Measurements from ENCODE around the gene SCNN1A.
"Not testable (repeated sequence)": the region's sequence is repeated elsewhere in the genome, so short reads cannot be mapped to it uniquely, and the experiment has no call there.

The SCNN1A gene

GRCh38 chr12:6347367-6348338, 27.7 kb downstream of the SCNN1A start:
- no peak for DNase-seq (ENCODE audit: low spot score)
- TF ChIP-seq, protein P1, sequence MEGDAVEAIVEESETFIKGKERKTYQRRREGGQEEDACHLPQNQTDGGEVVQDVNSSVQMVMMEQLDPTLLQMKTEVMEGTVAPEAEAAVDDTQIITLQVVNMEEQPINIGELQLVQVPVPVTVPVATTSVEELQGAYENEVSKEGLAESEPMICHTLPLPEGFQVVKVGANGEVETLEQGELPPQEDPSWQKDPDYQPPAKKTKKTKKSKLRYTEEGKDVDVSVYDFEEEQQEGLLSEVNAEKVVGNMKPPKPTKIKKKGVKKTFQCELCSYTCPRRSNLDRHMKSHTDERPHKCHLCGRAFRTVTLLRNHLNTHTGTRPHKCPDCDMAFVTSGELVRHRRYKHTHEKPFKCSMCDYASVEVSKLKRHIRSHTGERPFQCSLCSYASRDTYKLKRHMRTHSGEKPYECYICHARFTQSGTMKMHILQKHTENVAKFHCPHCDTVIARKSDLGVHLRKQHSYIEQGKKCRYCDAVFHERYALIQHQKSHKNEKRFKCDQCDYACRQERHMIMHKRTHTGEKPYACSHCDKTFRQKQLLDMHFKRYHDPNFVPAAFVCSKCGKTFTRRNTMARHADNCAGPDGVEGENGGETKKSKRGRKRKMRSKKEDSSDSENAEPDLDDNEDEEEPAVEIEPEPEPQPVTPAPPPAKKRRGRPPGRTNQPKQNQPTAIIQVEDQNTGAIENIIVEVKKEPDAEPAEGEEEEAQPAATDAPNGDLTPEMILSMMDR (IDR thresholded peaks at IDR 0.05; ENCODE audit: extremely low read depth, missing control alignments), result no peak

- TF ChIP-seq, protein P1 (IDR thresholded peaks at IDR 0.05; ENCODE audit: extremely low read depth, missing control alignments), result no peak
- no peak for DNase-seq (ENCODE audit: low spot score)
These were observed 28.4 kb downstream of the SCNN1A start for GRCh38 chr12:6346942-6347341.

DNA sequence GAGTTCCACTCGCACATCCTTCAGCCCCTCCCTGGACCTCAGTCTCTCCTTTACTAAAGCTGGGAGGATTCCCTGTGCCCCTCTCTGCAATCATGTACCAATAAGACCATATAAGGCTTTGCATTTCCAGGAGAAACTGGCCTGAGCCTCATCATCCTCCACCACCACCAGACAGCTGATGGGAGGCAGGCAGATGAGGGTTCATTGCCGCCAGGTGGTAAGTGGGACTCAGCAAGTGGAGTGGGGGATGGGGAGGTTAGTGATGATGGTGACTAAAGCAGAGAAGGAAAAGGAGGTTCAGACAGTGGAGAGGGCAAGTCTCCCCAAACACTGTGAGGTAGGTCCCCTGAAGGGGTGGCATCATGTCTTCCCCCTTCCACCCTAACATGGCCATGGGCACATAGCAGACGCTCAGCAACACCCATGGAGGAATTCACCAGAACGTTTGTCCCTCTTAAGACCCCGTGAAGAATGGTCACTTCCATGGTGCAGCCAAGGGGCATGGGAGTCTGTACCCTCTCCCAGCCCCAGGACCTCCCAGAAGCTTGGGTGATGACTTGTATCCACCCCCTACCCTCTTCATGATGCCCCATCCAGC, 29.0 kb downstream of the SCNN1A start:
- TF ChIP-seq, protein P1 (IDR thresholded peaks at IDR 0.05; ENCODE audit: extremely low read depth, missing control alignments), result no peak
- DNase-seq (ENCODE audit: low spot score), result no peak

- TF ChIP-seq, protein P1 (IDR thresholded peaks at IDR 0.05; ENCODE audit: extremely low read depth, missing control alignments), result no peak
- DNase-seq (ENCODE audit: low spot score), result no peak
These were observed 29.9 kb downstream of the SCNN1A start for GRCh38 chr12:6345319-6346091.

DNA sequence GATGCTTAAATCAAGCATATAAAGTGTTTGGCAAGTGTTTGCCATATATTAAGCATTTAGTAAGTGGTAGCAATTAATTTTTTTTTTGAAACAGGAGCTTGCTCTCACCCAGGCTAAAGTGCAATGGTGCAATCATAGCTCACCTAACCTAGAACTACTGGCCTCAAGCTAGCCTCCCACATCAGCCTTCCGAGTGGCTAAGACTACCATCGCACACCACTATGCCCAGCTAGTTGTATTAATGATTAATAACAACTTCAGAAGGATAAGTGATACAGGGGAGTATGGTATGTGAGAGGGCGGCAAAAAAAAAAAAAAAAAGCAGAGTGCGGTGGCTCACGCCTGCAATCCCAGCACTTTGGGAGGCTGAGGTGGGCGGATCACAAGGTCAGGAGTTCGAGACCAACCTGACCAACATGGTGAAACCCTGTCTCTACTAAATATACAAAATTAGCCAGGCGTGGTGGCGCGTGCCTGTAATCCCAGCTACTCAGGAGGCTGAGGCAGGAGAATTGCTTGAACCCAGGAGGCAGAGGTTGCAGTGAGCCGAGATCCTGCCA, 31.2 kb downstream of the SCNN1A start:
- DNase-seq (ENCODE audit: low spot score), result not testable (repeated sequence)

GRCh38 chr12:6343518-6343917, 31.8 kb downstream of the SCNN1A start:
- TF ChIP-seq, protein P1 (IDR thresholded peaks at IDR 0.05; ENCODE audit: extremely low read depth, missing control alignments), result no peak
- DNase-seq (ENCODE audit: low spot score), result no peak

DNA sequence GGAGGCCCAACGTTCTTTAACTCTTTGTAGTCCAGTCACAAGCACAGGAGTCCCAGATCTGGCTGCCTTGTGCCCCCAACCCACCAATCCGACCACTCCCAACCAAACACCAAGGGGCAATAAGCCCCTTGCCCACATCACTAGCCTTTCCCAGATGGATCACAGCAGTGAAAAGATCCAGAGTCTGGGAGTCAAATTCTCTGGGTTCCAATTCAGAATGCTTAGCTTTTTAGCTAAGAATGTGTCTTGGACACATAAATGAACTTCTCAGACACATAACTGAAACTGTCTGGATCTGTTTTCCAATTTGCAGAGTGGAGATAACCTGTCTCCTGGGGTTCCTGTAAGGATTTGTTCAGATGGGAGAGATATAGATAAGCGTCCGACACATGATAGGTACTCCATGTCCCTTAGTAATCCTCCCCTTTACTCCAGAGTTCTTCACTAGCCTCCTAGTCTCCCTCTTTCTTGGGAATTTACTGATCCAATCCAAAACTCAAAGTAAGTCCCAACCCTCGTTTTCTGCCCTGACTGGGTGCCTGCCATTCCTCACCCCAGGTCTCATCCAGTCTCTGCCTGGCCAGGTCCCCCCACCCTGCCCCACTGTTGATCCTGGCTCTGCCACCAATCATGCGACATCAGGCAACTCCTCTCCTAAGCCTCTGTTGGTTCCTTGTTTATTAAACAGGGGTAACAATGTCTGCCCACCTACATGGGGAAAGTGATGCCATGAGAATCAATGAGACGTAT, 33.0 kb downstream of the SCNN1A start:
- TF ChIP-seq, protein P1 (IDR thresholded peaks at IDR 0.05; ENCODE audit: extremely low read depth, missing control alignments), result no peak
- DNase-seq (ENCODE audit: low spot score), result no peak

All from GM20000 (cell line).